Karpas-422 (cell line): ENCODE measurements around the gene BEND7. TPM values are rescaled to one million over a fixed set of nuclear protein-coding genes. Genes with fewer than 3 reads are reported as not detected.
"Not testable (repeated sequence)": the region's sequence is repeated elsewhere in the genome, so short reads cannot be mapped to it uniquely, and the experiment has no call there.

Experiments
- DNase-seq: peaks from one replicate; pipeline ENCODE4 v3.0.0-alpha.2; 2015
- H2AFZ ChIP-seq: fragments of 200-600 bp; sonication (generic); 2 replicates; pipeline ENCODE4 v1.6.1; 2014; ENCODE audit warnings: antibody characterized with exemption, low read length, mixed read lengths
- H3K27ac ChIP-seq: fragments of 200-600 bp; sonication (generic); 2 replicates; pipeline ENCODE4 v1.5.1; 2014; ENCODE audit warnings: mild to moderate bottlenecking, low read length, moderate library complexity
- H3K27me3 ChIP-seq: fragments of 200-600 bp; sonication (generic); 2 replicates; pipeline ENCODE4 v1.6.1; 2014; ENCODE audit warnings: low read length, mixed read lengths
- H3K36me3 ChIP-seq: fragments of 200-600 bp; sonication (generic); 2 replicates; pipeline ENCODE4 v1.6.1; 2014; ENCODE audit warnings: low read length, mixed read lengths; ENCODE audit not compliant: insufficient read depth
- H3K4me1 ChIP-seq: fragments of 200-600 bp; sonication (generic); 2 replicates; pipeline ENCODE4 v1.6.1; 2014; ENCODE audit warnings: mild to moderate bottlenecking, low read length, mixed read lengths
- H3K4me2 ChIP-seq: fragments of 200-600 bp; sonication (generic); 2 replicates; pipeline ENCODE4 v1.6.1; 2014; ENCODE audit warnings: low read length, low read depth, mild to moderate bottlenecking; ENCODE audit not compliant: poor library complexity, severe bottlenecking
- H3K4me3 ChIP-seq: fragments of 200-600 bp; sonication (generic); 2 replicates; pipeline ENCODE4 v1.5.1; 2014; ENCODE audit warnings: mild to moderate bottlenecking, antibody characterized with exemption, low read length, mixed read lengths
- H3K79me2 ChIP-seq: fragments of 200-600 bp; sonication (generic); 2 replicates; pipeline ENCODE4 v1.6.1; 2014; ENCODE audit warnings: mild to moderate bottlenecking, low read length, mixed read lengths
- H3K9ac ChIP-seq: fragments of 200-600 bp; sonication (generic); 2 replicates; pipeline ENCODE4 v1.6.0; 2014; ENCODE audit warnings: low read length
- H3K9me2 ChIP-seq: fragments of 200-600 bp; sonication (generic), shearing (Covaris generic); replicated peaks from 2 replicates; pipeline ENCODE4 v1.6.0; 2014; ENCODE audit warnings: mild to moderate bottlenecking, low read length, moderate library complexity; ENCODE audit not compliant: insufficient read depth
- H3K9me3 ChIP-seq: fragments of 300-700, 200-600 bp; sonication (generic); 2 replicates; pipeline ENCODE4 v1.6.1; 2014; ENCODE audit warnings: low read length, mixed read lengths
- H4K20me1 ChIP-seq: fragments of 200-600 bp; sonication (generic); 2 replicates; pipeline ENCODE4 v1.6.1; 2014; ENCODE audit warnings: mild to moderate bottlenecking, antibody characterized with exemption, low read length, low read depth; ENCODE audit not compliant: insufficient read depth
- total RNA-seq: library from RNA; depleted of rRNA; stranded (reverse); fragments of >200 nt; shearing (Covaris generic); gene quantifications from 2 replicates; pipeline ENCODE4 v1.2.3, GENCODE V29; 2014; ENCODE audit warnings: low replicate concordance

The BEND7 gene
- total RNA-seq, 1 experiment from 2014 or later = not detected

DNA sequence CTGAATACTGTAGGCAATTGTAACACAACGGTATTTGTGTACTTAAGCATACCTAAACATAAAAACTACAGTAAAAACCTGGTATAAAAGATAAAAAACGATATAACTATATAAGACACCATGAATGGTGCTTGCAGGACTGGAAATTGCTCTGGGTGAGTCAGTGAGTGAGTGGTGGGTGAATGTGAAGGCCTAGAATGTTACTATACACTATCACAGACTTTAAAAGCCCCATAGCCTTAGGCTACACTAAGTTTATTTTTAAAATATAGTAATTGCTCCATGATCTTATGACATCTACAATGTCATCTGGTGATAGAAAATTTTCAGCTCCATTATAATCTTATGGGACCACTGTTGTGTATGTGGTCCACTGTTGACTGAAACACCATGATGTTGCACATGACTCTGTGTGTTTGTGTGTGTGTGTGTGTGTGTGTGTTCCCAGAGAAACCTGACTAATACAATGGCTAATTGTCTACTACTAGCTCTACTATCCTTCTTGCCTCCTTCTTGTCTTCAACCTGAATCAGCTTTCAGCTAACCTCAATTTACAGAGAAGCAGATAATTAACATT lies 30.4 kb upstream of the BEND7 start:
- no peaks in the 10 kb centered on the region for H3K79me2 ChIP-seq
- no peak overlapping the region for H2AFZ ChIP-seq
- no peaks in the 10 kb centered on the region for H3K27me3 ChIP-seq
- no peak overlapping the region for H3K27ac ChIP-seq
- H3K9me3 ChIP-seq = no peaks in the 10 kb centered on the region
- H3K4me3 ChIP-seq = no peak overlapping the region
- no peaks in the 10 kb centered on the region for H4K20me1 ChIP-seq
- no peaks in the 10 kb centered on the region for H3K36me3 ChIP-seq
- no peak for DNase-seq
- no peak overlapping the region for H3K4me2 ChIP-seq
- H3K9me2 ChIP-seq = no peaks in the 10 kb centered on the region
- no peak overlapping the region for H3K9ac ChIP-seq
- H3K4me1 ChIP-seq = no peaks in the 10 kb centered on the region

DNA sequence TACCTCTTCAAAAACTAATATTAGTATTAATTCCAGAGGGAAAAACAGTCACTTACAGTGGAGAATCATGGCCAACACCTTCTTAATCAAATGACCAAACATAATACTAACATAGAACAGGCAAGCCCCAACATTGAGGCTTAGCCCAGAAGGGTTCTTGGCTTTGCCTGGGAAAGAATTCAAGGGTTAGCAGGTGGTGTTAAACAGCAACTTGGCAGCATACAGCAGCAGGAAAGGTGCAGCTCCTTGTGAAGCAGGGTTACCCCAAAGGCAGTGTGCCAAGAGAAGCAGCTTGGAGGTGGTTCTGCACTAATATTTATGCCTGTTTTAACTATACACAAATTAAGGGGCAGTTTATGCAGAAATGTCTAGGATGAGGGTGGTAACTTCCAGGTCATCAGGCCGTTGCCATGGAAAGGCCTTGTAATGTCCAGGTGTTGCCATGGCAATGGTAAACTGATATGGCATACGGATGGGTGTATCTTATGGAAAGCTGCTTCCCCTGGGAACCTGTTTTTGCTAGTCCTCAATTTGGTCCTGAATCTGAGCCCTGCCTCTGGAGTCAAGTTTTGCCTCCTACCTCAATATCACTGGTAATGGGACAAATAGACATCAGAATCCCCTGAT lies 27.2 kb upstream of the BEND7 start:
- H3K27me3 ChIP-seq = no peaks in the 10 kb centered on the region
- H3K9ac ChIP-seq = no peak overlapping the region
- no peak overlapping the region for H3K4me2 ChIP-seq
- no peak overlapping the region for H2AFZ ChIP-seq
- H3K27ac ChIP-seq = no peak overlapping the region
- no peak overlapping the region for H3K4me3 ChIP-seq
- no peaks in the 10 kb centered on the region for H3K9me3 ChIP-seq
- no peaks in the 10 kb centered on the region for H3K36me3 ChIP-seq
- H3K9me2 ChIP-seq = no peaks in the 10 kb centered on the region
- H3K4me1 ChIP-seq = no peaks in the 10 kb centered on the region
- no peak for DNase-seq
- H3K79me2 ChIP-seq = no peaks in the 10 kb centered on the region
- no peaks in the 10 kb centered on the region for H4K20me1 ChIP-seq

DNA sequence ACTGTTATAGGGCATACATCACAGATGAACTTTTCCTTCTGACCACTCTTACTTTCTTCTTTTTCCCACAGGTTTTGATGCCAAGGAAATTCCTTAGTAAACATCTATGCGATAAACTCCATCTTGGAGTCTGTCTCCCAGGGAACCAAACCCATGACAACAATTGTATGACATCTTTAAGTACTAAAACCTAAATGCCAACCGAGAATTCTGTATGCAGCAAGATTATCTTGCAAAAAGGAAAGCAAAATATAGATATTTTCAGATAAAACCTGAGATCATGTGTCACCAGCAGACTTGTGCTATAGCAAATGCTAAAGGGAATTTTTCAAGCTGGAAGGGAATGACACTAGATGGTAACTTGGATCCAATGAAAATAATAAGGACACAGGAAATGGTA lies 22.0 kb upstream of the BEND7 start:
- H2AFZ ChIP-seq = no peak overlapping the region
- no peaks in the 10 kb centered on the region for H3K4me1 ChIP-seq
- H3K9me3 ChIP-seq = no peaks in the 10 kb centered on the region
- no peaks in the 10 kb centered on the region for H4K20me1 ChIP-seq
- H3K4me3 ChIP-seq = no peak overlapping the region
- H3K27me3 ChIP-seq = no peaks in the 10 kb centered on the region
- H3K79me2 ChIP-seq = no peaks in the 10 kb centered on the region
- H3K4me2 ChIP-seq = no peak overlapping the region
- no peak for DNase-seq
- no peak overlapping the region for H3K9ac ChIP-seq
- H3K9me2 ChIP-seq = no peaks in the 10 kb centered on the region
- no peak overlapping the region for H3K27ac ChIP-seq
- no peaks in the 10 kb centered on the region for H3K36me3 ChIP-seq

DNA sequence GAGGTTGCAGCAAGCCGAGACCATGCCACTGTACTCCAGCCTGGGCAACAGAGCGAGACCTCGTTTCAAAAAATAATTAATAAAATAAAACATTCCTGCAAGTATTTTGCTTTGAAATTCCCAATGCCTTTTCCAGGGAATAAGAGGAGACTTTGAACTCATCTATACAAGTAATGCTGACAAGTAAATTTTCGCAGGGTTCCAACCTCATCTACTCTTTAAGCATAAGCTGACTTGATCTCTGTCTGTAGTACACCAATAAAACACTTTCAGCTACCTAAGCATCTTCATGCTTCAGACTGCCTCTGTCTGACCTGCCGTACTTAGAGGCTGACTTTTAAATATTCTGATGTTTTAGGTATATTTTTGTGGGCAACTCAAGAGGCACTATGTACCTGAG lies 13.7 kb upstream of the BEND7 start:
- Histone ChIP-seq H3K27me3 (no peaks in the 10 kb centered on the region), H2AFZ (no peak overlapping the region), H3K9ac (no peak overlapping the region), H3K4me2 (no peak overlapping the region), H3K4me1 (no peaks in the 10 kb centered on the region), H3K79me2 (no peaks in the 10 kb centered on the region), H3K36me3 (no peaks in the 10 kb centered on the region), H3K9me2 (no peaks in the 10 kb centered on the region), H3K9me3 (no peaks in the 10 kb centered on the region), H3K4me3 (no peak overlapping the region), H3K27ac (no peak overlapping the region), H4K20me1 (no peaks in the 10 kb centered on the region)
- no peak for DNase-seq

DNA sequence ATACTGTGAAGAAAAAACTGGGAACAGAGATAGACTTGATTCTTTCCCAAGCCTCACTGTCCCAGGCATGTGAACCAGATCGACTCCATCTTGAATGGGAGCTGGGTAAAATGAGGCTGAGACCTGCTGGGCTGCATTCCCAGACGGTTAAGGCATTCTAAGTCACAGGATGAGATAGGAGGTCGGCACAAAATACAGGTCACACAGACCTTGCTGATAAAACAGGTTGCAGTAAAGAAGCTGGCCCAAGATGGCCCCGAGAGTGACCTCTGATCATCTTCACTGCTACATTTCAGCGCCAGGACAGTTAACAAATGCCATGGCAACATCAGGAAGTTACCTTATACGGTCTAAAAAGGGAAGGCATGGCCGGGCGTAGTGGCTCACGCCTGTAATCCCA lies 9.2 kb upstream of the BEND7 start:
- not testable (repeated sequence) for H3K9me3 ChIP-seq, H3K4me1 ChIP-seq, H2AFZ ChIP-seq, H4K20me1 ChIP-seq, H3K4me2 ChIP-seq, H3K36me3 ChIP-seq, H3K79me2 ChIP-seq, H3K9me2 ChIP-seq, H3K27me3 ChIP-seq, DNase-seq, H3K4me3 ChIP-seq, H3K27ac ChIP-seq, H3K9ac ChIP-seq

DNA sequence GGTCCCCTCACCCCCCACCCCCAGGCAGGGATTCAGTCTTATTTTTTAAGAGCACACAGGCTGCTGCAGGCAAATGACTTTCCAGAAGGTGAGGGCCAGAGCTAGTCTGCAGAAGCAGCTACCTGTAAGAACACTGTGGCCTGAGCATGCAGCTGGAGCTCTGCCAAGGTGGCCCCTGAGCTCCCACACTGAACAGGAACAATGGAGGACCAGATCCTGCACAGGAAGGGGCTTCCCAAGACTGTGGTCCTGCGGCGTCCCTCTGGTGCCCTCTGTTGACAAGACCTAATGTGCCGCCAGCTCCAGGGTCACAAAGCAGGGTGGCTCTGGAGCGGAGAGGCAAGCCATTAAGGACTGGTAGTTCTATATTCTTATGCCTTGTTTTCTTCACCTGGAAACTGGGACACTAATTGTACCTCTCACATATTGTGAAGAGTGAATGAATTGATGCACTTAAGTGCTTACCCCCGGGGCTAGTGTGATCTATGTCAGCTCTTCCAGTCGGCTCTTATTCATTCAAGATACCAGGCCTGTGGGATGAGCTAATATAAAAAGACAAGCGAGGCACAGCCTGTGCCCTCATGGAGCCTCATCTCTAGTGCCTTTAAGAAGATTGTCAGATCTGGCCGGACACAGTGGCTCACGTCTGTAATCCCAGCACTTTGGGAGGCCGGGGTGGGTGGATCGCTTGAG lies 8.0 kb upstream of the BEND7 start:
- no peak overlapping the region for H2AFZ ChIP-seq
- no peak overlapping the region for H3K9ac ChIP-seq
- H3K27ac ChIP-seq = no peak overlapping the region
- H3K4me1 ChIP-seq = no peaks in the 10 kb centered on the region
- no peak overlapping the region for H3K4me3 ChIP-seq
- H3K79me2 ChIP-seq = no peaks in the 10 kb centered on the region
- no peak overlapping the region for H3K4me2 ChIP-seq
- H3K9me3 ChIP-seq = no peaks in the 10 kb centered on the region
- H3K9me2 ChIP-seq = no peaks in the 10 kb centered on the region
- no peaks in the 10 kb centered on the region for H3K36me3 ChIP-seq
- no peaks in the 10 kb centered on the region for H4K20me1 ChIP-seq
- H3K27me3 ChIP-seq = no peaks in the 10 kb centered on the region
- DNase-seq = peak; percentile 63

DNA sequence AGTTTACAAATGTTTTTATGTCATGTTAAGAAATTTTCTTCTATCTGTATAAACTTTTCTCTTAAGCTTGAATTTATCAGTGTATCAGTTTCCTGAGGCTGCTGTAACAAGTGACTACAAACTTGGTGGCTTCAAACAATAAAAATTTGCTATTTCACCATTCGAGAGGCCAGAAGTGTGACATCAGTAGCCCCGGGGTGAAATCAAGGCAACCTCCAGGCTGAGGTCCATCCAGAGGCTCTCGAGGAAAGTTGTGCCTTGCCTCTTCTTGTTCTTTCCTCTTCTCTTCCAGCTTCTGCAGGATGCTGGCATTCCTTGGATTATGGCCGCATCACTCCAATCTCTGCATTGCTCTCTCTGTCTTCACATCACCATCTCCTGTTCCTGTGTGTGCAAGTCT lies 6.5 kb upstream of the BEND7 start:
- no peaks in the 10 kb centered on the region for H3K9me2 ChIP-seq

DNA sequence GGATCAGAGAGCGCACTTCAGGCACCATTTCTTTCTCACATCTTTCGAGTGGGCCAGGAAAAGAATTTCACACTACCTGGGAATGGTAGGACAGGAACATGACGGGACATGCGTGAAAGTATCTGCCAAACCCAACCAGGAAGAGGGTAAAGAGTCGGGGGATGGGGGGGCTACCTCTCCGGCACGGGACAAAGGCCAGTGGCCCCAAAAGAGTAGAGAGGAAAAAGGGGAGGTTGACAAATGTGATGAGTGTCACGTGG lies 830 bp upstream of the BEND7 start:
- no peak overlapping the region for H3K9ac ChIP-seq
- no peaks in the 10 kb centered on the region for H3K9me3 ChIP-seq
- no peaks in the 10 kb centered on the region for H3K4me1 ChIP-seq
- H3K79me2 ChIP-seq = no peaks in the 10 kb centered on the region
- H3K9me2 ChIP-seq = no peaks in the 10 kb centered on the region
- H3K27me3 ChIP-seq = 0 out of 2 replicates have a peak, but pooled peaks cover 2% of the 10 kb centered on the region
- H4K20me1 ChIP-seq = no peaks in the 10 kb centered on the region
- H3K36me3 ChIP-seq = no peaks in the 10 kb centered on the region
- DNase-seq = no peak
- no peak overlapping the region for H3K27ac ChIP-seq
- H2AFZ ChIP-seq = no peak overlapping the region
- no peak overlapping the region for H3K4me2 ChIP-seq
- H3K4me3 ChIP-seq = no peak overlapping the region

More for the DNA sequence above, 6.5 kb upstream of the BEND7 start:
- no peaks in the 10 kb centered on the region for H3K9me3 ChIP-seq
- H3K4me3 ChIP-seq = no peak overlapping the region
- no peaks in the 10 kb centered on the region for H3K79me2 ChIP-seq
- DNase-seq = no peak
- no peak overlapping the region for H3K9ac ChIP-seq
- H3K27ac ChIP-seq = no peak overlapping the region
- no peak overlapping the region for H2AFZ ChIP-seq
- H4K20me1 ChIP-seq = no peaks in the 10 kb centered on the region
- H3K36me3 ChIP-seq = no peaks in the 10 kb centered on the region
- no peaks in the 10 kb centered on the region for H3K4me1 ChIP-seq
- no peak overlapping the region for H3K4me2 ChIP-seq
- no peaks in the 10 kb centered on the region for H3K27me3 ChIP-seq
